Activated CD8-positive, alpha-beta memory T cell treated with anti-CD3 and anti-CD28 coated beads, Interleukin-2, amount 50 U/mL, for 24 hours (primary cell): ENCODE data around the gene PLAGL2.

Experiments used
- DNase-seq: peaks from one replicate; pipeline ENCODE4 v3.0.0-alpha.2; 2020; ENCODE audit errors: extremely low read depth

The PLAGL2 gene

GRCh38 chr20:32231245-32231644 lies 23.7 kb upstream of the PLAGL2 start:
- no peak for DNase-seq

- no peak for DNase-seq
These were observed 23.2 kb upstream of the PLAGL2 start for GRCh38 chr20:32230707-32231106.

DNA sequence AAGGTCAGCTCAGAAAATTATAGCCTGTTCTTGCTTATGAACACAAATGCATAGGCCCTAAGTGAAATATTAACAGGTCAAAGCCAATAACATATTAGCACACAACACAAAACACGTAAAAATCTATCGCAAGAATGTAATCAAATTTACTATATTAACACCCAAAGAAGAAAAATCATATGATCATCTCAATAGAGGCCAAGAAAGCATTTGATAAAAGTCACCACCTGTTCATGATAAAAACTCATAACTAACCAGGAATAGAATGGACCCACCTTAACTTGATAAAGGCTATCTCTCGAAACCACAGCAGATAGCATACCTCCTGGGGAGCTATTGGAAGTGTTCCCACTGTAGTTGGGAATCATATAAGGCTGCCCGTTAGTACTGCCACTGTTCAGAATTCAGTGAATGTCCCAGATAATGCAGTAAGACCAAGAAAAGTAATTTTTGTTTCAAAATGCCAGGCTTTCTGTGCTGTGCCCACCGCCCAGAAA lies 21.8 kb upstream of the PLAGL2 start:
- DNase-seq: no peak

DNA sequence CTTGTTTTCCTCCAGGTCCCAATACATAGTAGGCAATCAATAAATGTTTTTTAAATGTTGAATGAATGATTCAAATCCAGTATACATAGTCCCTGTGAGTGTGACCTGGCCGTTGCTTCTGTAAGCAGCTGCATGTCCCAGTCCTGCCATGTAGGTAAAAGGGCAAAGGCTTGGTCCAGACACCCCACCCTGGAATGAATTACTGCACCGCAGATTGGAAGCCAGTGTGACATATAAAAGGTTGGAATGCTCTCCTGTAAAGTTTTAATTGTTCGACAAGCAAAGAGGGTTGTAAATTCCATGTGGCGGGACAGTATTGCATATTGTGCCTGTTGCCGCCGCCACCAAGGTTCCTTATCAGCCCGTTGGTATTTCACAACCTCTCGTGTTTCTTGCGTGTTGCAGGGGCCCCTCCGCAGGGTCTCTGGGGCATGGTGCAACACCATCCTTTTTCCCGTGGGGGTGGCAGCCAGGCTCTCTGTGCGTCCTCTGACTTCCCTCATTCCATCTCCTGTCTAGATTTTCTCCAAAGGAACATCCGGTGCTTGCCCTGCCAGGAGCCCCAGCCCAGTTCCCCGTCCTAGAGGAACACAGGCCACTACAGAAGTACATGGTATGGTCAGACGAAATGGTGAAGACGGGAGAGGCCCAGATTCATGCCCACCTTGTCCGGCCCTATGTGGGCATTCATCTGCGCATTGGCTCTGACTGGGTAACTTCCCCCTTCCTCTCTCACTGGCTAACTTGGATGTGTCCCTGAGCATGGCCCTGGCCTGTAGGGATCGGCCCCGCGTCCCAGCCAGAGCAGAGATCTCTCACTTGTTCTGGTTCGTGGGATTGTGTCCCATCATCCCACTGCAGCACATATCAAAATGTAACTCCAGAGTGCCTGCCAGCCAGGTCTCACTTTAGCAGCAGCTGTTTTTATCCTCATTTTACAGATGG lies 20.5 kb upstream of the PLAGL2 start:
- no peak for DNase-seq

GRCh38 chr20:32227306-32227705 lies 19.8 kb upstream of the PLAGL2 start:
- no peak for DNase-seq

GRCh38 chr20:32226391-32226790 lies 18.8 kb upstream of the PLAGL2 start:
- no peak for DNase-seq

DNA sequence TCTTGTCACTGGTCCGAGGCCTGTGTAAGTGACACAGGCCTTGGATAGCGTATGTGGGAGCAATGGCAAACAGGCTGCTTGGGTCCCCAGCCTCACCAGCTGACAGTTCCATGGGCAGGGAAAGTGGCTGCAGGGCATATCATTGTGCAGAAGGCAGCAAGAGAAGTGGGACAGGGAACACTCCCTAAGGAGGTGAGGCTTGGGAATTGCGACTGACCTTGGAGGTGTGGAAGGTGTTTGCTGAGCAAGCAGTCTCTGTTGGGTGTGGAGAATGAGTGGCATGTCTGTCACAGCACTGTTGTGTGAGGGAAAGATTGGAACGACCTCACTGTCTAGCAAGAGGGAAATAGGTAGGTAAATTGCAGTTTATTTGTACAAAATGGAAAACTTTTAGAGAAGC lies 16.9 kb upstream of the PLAGL2 start:
- DNase-seq: no peak

GRCh38 chr20:32218156-32218900 lies 10.8 kb upstream of the PLAGL2 start:
- no peak for DNase-seq

- DNase-seq: no peak
These were observed 8.9 kb upstream of the PLAGL2 start for GRCh38 chr20:32216179-32217142.

GRCh38 chr20:32215729-32216128 lies 8.2 kb upstream of the PLAGL2 start:
- no peak for DNase-seq

DNA sequence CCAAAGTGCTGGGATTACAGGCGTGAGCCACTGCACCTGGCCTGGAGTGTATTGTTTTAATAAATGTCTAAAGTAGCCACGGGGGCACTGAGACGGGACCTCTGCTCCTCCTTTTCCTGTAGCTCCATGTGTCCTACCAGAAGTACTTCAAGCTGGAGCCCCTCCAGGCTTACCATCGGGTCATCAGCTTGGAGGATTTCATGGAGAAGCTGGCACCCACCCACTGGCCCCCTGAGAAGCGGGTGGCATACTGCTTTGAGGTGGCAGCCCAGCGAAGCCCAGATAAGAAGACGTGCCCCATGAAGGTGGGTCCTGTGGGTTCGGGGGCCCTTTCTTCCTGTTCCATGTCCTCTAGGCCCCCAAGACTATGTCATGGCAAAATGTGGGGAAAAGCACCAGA lies 7.6 kb upstream of the PLAGL2 start:
- no peak for DNase-seq

DNA sequence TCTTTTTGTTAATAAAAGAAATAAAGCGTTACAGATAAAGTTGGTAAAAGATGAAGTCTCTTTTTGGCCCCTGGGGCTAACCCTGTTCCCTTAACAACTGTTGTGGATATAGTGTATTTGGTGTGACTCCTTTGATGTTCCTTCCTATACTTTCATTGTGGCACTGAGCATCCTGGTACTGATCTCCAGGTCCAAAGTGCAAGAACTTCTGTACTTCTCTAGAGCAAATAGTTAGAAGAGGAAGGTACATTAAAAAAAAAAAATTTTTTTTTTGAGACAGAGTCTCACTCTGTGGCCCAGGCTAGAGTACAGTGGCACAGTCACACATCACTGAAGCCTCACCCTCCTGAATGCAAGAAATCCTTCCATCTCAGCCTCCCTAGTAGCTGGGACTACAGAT lies 6.3 kb upstream of the PLAGL2 start:
- DNase-seq: no peak

DNA sequence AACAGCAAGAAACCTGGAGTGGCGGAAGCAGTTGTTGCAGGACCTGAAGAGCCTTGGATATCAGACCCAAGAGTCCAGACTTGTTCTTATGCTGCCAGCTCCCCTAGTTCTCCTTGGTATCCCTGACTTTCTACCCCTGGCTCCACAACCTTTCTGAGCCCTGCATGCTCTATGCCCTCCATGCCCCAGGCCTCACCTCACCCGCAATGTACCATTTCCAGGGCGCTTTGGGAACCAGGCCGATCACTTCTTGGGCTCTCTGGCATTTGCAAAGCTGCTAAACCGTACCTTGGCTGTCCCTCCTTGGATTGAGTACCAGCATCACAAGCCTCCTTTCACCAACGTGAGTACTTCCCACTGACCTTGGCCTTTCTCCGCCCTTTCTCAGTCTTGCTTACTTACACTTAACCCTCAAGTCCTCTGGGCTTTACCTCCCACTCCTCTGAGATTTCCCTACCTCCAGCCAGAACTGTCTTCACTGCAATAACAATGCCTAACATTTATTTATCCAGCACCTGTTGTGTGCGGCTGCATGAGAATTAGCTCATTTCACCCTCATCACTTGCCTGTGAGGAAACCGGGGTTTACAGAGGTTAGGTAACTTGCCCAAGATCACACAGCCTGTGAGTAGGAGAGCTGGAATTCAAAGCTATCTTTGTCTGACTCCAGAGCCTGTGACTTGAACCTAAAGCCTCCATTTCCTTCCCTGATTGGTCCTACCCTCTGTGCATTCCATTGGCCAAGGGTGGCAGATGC lies 2.5 kb upstream of the PLAGL2 start:
- no peak for DNase-seq

- DNase-seq: no peak
These were observed 1.1 kb upstream of the PLAGL2 start for GRCh38 chr20:32208499-32209154.

DNA sequence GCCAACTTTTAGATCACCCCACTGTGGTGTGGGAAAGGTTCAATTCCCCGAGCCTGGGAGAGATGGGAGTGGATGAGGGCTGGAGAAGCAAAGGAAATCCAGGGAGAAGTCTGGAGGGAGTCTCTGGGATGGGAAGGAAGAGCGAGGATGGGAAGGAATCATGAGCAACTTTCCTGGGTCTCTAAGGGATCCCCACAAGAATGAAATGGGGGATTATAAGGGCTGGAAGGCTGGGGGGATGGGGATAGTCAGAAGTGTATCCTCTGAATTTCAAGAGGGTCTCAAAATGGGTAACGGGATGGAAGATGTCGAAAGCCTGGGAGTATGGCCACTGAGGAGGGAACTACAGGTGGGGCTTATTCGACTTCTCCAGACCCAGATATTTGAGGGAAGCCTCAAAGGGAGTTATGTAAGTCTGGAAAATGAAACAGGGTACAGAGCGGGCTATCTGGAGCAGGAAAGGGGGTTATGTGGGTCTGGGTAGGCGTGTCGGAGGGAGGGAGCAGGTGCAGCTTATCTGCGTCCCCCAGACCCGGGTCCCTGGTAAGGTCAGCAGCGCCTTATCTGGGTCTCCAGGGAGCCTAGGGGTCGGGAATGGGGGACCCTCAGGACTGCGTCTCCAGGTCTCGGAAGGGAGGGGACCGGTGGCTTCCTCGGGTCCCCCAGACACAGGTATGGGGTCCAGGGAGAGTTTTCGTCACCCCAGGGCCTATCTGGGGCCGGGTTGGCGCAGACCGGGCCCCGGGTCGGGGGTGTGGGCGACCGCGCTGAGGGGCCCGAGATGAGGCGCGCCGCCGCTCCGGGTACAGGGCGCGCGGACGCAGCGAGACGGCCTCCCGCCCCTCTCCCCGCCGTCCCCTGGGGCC lies 550 bp downstream of the PLAGL2 start:
- DNase-seq: no peak

GRCh38 chr20:32205843-32206759 lies 1.4 kb downstream of the PLAGL2 start:
- no peak for DNase-seq

- DNase-seq: no peak
These were observed 2.3 kb downstream of the PLAGL2 start for GRCh38 chr20:32205110-32205842.
